ENCODE results near the gene PTPA.
A peak's percentile ranks its signal among the peaks of the same experiment; 100 is the strongest.
"Not testable (repeated sequence)": the region's sequence is repeated elsewhere in the genome, so short reads cannot be mapped to it uniquely, and the experiment has no call there.

PTPA gene

DNA sequence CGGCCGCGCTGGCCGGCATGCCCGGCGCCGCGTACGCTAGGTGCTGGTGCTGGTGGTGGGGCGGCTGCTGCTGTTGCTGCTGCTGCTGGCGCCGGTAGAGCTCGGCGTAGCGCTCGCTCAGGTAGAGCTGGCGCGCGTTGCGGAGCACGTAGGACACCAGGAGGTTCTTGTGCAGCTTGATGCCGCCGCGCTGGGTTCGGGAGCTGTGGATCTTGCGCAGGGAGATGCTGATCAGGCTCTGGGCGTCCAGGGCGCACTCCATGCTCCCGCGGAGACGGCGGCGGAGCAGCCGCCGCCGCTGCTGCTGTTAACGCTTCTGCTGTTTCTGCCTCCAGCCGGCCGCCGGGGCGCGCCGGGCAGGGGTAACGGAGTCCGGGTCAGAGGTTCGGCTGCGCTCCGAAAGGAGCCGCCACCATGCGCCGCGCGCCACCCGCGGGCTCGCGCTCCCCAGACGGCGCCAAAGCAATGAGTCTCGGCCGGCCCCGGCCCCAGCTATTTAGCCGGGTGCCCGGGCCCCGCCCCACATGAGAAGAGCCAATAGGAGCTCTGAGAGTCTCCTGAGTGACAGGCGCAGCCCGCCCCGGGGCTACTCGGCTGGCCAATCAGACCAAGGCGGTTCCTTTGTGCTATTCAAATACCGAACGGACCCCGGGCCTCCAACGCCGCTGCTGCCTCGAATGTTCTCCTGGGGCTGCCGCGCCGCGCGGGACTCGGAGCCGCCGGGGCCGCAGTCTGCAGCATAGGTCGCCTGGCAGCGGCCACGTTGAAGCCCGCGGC lies 66.8 kb downstream of the PTPA start, which contains the start of gene IER5L:
Gene IER5L (minus strand): TSS at position 471 of the 777 bp plus-strand sequence. CDS start 209 bp downstream, at position 262.
- peak; percentile 97 for DNase-seq (ENCODE audit: low spot score)

DNA sequence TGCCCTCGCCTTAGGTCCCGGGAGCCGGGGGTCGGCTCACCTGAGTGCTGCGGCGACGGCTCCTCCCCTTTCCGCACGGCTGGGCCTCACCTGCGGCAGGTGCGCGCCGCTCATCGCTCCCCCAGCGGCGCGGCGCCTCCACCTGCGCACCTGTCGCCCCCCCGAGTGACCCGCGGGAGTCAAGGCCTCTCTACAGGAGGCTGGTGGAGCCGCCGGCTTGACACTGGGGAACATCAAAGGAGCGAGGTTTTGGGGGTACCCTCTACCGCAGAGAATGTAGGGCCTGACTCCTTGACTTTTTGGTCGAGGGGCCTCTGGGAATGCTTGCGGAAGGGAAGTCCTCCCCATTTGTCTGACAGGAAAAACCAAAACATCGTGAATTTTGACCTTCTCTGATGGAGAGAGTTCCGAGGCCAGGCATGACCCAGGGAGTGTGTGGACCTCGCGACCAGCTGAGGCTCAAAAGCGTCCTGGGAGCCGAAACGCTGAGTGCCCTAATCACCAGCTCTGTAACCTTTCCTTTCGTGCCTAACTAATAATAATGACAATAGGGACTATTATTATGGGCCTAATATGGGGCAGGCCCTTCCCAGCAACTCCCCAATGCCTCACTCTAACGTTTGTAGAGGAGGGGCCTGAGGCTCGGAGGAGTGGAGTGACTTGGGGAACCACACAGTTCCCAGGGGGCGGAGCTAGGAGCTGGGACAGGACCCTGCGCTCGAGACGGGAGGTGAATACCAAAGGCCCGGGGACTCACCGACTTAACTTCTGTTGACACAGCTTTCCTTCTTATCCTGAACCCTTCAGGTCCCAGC lies 67.6 kb downstream of the PTPA start:
- DNase-seq (ENCODE audit: low spot score), result peak; percentile 87

DNA sequence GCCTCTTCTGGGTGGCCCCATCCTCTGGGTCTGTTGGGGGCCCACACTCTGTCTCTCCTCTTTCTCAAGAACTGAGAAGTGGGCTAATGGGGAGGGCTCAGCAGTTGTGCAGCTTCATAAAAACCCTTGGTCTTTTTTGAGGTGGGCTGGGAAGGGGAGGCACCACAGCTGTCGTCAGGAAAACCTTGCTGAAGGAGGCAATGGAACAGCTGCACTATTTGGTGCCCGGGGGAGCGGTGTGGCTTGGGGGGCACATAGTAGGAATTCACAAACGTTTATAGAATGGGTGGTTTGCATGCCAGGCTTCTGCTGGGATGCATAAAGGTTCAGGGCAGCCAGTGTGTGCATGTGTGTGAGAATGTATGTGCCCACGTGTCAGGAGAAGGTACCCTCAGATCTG lies 70.0 kb downstream of the PTPA start:
- DNase-seq (ENCODE audit: low spot score), result no peak

DNA sequence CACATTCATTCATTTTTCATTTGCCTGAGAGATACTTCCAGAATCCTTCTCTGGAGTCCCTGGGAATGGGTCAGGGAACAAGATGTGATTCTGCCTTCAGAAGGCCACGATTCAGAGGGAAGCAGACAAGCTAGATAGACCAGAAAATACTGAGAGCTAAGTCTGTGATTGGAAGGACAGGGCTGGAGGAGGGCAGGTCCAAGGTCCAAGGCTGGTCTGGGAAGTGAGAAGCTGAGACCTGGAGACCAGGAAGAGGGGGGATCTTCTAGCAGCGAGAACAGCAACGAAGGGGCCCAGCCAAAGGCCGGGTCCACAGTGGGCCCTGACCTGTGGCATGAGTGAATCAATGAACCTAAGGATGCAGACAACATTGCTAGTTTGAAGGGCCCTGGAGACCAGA lies 70.9 kb downstream of the PTPA start:
- DNase-seq (ENCODE audit: low spot score), result no peak

DNA sequence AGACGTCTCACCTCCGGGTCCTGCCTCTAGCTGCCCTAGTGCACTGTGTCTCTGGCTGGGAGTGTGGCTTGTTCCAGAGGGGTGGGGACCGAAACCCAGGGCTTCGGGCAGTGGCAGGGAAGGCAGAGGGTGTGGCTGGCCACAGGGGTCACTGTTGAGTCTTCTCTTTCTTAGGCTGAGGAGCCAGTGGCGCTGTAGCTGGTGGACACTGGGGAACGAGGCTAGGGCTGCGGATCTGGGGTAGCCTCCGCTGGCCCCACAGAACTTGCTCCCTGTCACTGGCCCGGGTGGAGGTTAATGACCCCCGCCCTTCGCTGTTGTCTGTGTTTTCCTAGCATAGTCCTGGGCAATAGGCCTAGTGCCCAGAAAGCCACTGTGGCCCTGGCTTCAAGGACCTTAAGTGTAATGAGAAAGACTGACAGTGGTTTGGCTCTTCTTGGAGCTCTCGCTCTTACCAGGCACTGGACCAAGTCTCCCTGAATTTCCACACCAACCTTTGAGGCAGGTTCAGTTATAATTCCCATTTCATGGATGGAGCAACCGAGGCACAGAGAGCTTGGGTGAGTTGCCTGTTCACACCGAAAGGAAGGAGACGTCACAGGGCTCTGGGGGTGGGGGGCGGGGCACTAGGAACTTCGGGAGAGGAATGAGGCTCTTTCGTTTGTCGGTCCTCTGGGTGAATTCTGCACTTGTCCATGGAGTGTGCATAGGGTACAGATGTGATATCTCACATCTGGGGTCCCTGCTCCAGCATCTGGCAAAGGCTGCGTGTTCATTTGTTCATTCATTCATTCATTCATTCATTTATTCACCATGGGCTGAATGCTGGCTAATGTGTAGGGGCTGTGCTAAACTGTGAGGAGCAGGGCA lies 71.6 kb downstream of the PTPA start:
- peak; percentile 73 for DNase-seq (ENCODE audit: low spot score)

DNA sequence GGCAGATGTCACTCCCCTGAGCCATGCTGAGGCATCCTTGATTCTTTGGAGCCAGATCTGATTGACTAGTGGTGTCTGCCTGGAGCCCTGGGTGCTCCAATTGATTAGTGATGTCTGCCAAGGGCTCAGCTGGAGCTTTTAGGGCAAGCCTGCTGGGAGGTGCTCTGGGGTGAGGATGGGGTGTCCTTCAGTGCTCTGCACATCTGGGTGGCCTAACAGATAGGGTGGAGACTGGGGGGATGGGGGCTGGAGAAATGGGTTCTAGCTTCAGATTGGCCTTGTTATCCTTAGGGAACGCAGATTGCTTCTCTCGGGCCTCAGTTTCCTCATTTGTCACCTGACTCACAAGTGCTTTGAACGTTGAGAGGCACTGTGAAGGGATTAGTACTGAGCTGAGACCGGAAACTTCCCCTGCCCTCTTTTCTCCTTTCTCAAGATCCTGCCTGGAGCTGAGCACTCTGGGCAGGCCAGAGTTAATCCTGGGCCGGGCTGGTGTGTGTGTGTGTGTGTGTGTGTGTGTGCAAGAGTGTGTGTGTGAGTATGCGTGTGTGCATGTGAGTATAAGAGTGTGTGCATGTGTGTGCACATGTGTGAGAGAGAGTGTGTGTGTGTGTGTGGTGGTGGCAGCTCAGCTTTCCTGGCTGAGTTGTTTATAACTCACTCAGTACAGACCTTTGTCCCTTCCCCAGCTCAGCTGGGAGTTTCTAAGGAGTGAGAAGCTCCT lies 72.4 kb downstream of the PTPA start:
- DNase-seq (ENCODE audit: low spot score), result no peak

DNA sequence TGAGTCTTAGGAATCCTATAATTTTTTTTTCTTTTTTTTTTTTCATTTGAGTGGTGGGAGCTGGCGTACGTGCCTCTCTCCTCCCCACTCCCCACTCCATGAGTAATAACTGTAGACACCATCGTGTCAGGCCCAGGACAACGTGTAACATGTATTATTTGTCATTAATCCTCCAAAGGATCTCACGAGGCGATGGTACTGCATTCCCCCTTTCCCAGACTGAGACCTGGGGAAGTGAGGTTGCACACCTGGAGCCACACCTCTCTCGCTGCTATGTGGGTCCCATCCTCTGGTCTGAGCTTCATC lies 73.0 kb downstream of the PTPA start:
- DNase-seq (ENCODE audit: low spot score), result no peak

DNA sequence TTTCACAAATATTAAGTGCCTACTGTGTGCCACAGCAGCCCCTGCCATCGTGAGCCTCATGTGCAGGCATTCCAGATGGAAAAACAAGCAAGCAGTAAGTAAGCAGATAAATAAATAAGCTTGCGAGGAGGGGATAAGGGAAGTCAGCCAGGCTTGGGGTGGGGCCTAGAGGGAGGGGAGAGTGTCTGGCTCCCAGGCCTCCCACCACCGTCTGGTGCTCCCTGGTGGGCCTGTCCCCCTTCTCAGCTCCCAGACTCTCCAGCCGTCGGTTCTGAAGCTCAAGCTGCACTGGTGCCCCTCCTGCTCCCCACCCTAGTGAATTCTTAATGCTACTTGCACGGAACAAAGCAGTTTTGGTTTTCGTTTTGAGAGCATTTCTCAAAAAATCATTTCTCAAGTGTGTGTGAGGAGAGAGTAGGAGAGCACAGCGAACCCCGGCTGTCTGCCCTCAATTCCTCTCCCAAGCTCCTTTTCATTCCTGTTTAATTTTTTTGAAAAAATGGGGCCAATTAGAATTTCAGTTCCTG lies 73.4 kb downstream of the PTPA start:
- no peak for DNase-seq (ENCODE audit: low spot score)

DNA sequence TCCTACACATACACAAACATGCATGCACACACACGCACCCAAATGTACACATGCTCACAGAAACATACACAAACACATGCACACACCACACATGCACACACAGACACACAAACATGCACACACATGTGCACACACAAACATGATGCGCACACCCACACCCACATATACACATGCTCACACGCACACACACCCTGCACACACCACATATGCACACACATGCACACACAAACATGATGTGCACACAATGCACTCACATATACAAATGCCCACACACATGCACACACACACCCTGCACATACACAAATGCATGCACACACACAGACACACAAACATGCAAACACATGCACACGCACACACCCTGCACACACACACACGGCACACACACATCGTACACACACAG lies 74.2 kb downstream of the PTPA start:
- DNase-seq (ENCODE audit: low spot score), result no peak

DNA sequence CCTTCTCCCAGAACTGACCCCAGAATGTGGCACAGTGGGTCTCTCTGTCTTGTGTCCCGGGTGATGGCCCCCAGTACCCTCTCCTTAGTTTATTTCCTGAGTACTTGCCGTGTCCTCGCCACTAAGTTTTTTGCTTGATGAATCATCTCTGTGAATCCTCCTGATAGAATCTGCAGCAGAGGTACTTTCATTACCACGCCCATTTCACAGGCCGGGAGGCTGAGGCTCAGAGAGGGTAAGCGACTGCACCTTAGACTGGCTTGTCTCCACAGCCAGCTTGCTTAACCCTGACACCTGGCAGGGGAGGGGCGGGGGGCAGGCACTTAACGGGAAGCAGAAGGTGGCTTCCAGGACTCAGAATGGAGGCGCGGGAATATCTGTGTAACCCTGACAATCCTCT lies 74.8 kb downstream of the PTPA start:
- DNase-seq (ENCODE audit: low spot score), result no peak

DNA sequence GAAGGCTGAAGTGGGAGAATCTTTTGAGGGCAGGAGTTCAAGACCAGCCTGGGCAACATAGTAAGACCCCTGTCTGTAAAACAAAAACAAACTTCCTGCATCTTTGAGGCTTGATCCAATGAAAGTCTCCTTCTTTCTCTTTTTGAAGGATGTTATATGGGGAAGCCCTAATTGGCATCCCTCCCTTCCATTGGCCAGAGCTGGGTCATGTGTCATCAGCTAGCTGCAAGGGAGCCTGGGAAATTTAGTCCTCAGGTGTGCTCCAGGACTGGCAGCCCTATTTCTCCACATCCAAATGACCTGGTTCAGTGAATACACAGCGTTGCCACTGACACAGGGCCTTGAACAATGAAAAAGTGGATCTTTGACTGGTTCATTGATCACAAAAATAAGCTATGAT lies 75.8 kb downstream of the PTPA start:
- no peak for DNase-seq (ENCODE audit: low spot score)

DNA sequence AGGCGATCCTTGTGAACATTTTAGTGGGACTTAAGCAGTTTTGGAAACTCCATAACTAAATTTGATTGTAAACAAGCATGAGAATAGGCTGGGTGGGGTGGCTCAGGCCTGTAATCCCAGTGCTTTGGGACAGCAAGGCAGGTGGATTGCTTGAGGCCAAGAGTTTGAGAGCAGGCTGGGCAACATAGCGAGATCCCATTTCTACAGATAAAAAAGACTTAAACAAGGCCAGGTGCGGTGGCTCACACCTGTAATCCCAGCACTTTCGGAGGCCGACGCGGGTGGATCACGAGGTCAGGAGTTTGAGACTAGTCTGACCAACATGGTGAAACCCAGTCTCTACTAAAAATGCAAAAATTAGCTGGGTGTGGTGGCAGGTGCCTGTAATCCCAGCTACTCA lies 78.8 kb downstream of the PTPA start:
- not testable (repeated sequence) for DNase-seq (ENCODE audit: low spot score)

DNA sequence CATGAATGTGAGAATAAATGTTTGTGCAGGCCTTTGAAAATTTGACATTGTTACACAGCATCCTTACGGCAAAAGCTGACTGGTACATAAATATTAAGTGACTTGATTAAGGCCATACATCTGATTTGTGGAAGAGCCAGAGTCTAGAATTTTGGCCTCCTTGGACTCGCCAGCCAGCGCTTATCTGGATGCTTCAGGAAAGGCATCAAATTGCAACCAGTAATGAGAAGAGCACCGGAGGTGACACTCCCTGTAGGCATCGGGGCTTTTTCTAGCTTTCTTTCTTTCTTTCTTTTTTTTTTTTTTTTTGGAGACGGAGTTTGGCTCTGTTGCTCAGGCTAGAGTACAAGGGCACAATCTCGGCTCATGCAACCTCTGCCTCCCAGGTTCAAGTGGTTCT lies 80.0 kb downstream of the PTPA start:
- no peak for DNase-seq (ENCODE audit: low spot score)

DNA sequence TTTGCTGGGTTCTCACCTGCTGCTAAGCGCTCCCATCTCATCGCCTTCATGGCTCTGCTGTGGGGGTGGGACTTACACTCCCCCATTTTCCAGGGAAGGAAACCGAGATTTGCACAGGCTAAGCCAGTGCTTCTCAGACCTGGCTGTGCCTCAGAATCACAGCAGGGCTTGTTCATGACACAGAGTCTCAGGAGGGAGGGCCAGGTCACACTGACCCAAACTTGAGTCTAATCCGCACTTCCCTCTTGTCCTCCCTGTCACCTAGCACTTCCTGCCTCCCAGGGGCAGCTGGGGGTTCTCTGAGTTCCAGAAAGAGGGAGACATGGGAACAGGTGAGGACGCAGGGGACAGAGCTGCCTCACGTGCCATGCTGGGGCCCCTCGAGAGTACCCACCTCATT lies 82.4 kb downstream of the PTPA start:
- no peak for DNase-seq (ENCODE audit: low spot score)

DNA sequence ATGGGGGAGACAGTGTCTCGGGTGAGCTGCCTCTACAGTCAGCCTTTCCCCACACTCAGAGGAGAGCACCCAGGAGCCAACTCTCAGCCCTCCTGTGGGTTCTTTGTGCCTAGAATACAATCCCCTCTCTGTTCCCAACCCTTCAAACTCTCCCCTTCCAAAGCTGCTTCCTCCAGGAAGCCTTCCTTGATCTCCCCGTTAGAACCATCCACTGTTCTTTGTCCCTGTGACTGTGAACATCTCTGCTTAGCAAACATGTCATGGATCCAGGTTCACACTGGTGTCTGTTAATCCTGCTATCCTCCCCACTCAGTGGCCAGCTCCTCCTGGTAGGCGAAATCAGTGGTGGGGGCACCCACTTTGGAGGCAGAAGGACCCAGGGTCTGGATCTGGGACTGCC lies 83.0 kb downstream of the PTPA start:
- no peak for DNase-seq (ENCODE audit: low spot score)

DNA sequence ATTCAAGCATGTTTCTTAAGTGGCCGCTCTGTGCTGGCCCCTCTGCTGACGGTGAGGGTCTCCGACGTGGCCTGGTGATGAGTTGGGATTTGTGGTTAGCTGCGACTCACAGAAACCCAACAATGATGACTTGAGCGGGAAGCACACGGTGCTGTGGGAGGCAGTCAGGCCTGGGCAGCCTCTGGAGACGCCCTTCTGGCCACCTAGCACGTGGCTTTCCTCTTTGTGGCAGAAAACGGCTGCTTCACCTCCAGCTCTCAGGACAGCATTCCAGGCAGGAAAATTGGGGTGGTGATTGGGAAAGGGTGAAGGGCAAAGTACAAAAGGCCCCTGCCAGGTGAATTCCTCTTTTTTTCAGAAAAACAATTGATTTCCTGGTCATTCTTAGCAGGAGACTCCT lies 84.4 kb downstream of the PTPA start:
- DNase-seq (ENCODE audit: low spot score), result no peak

DNA sequence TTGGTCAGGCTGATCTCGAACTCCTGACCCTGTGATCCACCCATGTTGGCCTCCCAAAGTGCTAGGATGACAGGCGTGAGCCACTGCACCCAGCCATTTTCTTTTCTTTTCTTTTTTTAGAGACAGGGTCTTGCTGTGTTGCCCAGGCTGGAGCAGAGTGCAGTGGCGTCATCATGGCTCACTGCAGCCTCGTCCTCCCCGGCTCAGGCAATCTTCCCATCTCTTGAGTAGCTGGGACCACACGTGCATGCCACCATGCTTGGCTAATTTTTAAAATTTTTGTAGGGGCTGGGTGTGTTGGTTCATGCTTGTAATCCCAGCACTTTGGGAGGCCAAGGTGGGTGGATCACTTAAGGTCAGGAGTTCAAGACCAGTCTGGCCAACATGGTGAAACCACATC lies 85.8 kb downstream of the PTPA start:
- DNase-seq (ENCODE audit: low spot score), result not testable (repeated sequence)

DNA sequence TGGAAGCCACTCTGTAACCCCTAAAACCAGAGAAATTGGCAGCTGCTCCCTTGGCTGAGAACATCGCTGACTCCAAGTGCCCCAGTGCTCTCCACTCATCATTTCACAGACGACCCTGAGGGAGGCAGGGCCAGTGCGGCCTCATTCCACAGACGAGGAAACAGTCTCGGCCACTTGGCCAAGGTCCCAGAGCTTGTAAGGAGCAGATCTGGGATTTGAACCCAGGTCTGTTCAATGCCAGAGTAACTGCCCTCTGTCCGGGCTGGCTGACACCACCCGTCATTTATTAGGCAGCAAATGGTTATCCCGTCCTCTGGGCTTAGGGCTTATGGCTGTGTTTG lies 86.7 kb downstream of the PTPA start:
- no peak for DNase-seq (ENCODE audit: low spot score)
